ENCODE data around the gene NUP188.

DNA sequence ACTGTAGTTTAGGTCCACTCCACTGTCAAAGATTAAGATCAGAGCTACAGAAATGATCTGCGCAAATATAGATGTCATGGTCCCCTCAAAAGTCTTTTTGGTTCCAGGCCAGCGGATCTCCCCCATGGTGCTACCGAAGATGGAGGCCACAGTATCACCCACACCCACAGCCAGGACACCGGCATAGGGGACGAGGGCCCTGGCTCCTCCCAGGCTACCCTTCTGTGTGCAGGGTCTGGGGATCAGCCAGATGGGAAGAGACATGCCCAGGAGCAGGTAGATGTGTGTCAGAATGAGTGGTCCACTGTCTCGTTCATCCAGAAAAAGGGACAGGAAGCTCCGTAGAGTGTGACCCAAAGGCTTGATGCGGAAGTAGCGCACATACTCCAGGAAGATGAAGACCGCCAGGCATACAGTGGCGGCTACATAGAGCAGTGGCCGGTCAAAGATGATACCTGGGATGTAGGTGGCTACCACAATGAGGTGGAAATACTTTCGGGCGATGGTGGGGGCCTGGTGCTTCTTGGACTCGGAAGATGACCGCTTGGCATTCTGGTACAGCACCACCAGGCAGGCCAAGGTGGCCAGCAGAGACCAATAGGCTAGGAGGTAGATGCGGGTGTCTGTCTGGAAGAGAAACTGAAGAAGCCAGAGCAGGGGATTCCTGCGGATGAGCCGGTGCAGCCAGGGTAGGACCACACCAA, 1.5 kb upstream of the NUP188 start:
- TF ChIP-seq EZH2 (IDR thresholded peaks at IDR 0.05; ENCODE audit: borderline replicate concordance): no peak
- TF ChIP-seq, protein P1, sequence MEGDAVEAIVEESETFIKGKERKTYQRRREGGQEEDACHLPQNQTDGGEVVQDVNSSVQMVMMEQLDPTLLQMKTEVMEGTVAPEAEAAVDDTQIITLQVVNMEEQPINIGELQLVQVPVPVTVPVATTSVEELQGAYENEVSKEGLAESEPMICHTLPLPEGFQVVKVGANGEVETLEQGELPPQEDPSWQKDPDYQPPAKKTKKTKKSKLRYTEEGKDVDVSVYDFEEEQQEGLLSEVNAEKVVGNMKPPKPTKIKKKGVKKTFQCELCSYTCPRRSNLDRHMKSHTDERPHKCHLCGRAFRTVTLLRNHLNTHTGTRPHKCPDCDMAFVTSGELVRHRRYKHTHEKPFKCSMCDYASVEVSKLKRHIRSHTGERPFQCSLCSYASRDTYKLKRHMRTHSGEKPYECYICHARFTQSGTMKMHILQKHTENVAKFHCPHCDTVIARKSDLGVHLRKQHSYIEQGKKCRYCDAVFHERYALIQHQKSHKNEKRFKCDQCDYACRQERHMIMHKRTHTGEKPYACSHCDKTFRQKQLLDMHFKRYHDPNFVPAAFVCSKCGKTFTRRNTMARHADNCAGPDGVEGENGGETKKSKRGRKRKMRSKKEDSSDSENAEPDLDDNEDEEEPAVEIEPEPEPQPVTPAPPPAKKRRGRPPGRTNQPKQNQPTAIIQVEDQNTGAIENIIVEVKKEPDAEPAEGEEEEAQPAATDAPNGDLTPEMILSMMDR (IDR thresholded peaks at IDR 0.05; ENCODE audit: poor library complexity): no peak

Data from hepatocyte (in vitro differentiated cells).